Astrocyte (in vitro differentiated cells and primary cell): Measurements from ENCODE around the gene PRKAG2. TPM values are rescaled to one million over a fixed set of nuclear protein-coding genes. Genes with fewer than 3 reads are reported as not detected.

Experiments used
- DNase-seq: peaks from one replicate; pipeline ENCODE4 v3.0.0-alpha.2; 2010; ENCODE audit warnings: low read depth
- FAIRE-seq: peaks from 2 replicates; lab custom pipeline; 2011; peaks lifted over from hg19 to GRCh38; lab: Jason Lieb, UNC
- H2AFZ ChIP-seq: 2 replicates; pipeline ENCODE4 v1.6.0; 2012; ENCODE audit warnings: low read depth, low read length, inconsistent platforms
- H3K27ac ChIP-seq: 2 replicates; pipeline ENCODE4 v1.5.1; 2011; ENCODE audit warnings: low read depth, low read length, inconsistent platforms
- H3K27me3 ChIP-seq: 2 replicates; pipeline ENCODE4 v1.6.0; 2011; ENCODE audit warnings: low read length, inconsistent platforms; ENCODE audit not compliant: insufficient read depth
- H3K36me3 ChIP-seq: 2 replicates; pipeline ENCODE4 v1.5.1; 2011; ENCODE audit warnings: low read length, inconsistent platforms; ENCODE audit not compliant: insufficient read depth
- H3K4me1 ChIP-seq: 2 replicates; pipeline ENCODE4 v1.5.1; 2011; ENCODE audit warnings: low read length, inconsistent platforms; ENCODE audit not compliant: insufficient read depth
- H3K4me2 ChIP-seq: 2 replicates; pipeline ENCODE4 v1.6.0; 2012; ENCODE audit warnings: low read length, inconsistent platforms
- H3K4me3 ChIP-seq: 2 replicates; pipeline ENCODE4 v1.5.1; 2011; ENCODE audit warnings: low read depth, mild to moderate bottlenecking, low read length, inconsistent platforms; ENCODE audit not compliant: insufficient read depth
- H3K79me2 ChIP-seq: 2 replicates; pipeline ENCODE4 v1.6.0; 2012; ENCODE audit warnings: mild to moderate bottlenecking, low read length, inconsistent platforms; ENCODE audit not compliant: insufficient read depth
- H3K9ac ChIP-seq: 2 replicates; pipeline ENCODE4 v1.6.0; 2012; ENCODE audit warnings: mild to moderate bottlenecking, low read length, inconsistent platforms
- H3K9me3 ChIP-seq: 2 replicates; pipeline ENCODE4 v1.5.1; 2012; ENCODE audit warnings: low read depth, mild to moderate bottlenecking, low read length, inconsistent platforms; ENCODE audit not compliant: insufficient read depth
- H4K20me1 ChIP-seq: 2 replicates; pipeline ENCODE4 v1.6.0; 2012; ENCODE audit warnings: low read length, inconsistent platforms; ENCODE audit not compliant: insufficient read depth
- H3K27ac Mint-ChIP-seq: one replicate; pipeline ENCODE4 v1.8.0; 2021; ENCODE audit warnings: mild to moderate bottlenecking, mixed read lengths; ENCODE audit not compliant: unreplicated experiment
- H3K27me3 Mint-ChIP-seq: one replicate; pipeline ENCODE4 v1.8.0; 2021; ENCODE audit warnings: low read depth, mixed read lengths; ENCODE audit not compliant: unreplicated experiment
- H3K36me3 Mint-ChIP-seq: one replicate; pipeline ENCODE4 v1.8.0; 2021; ENCODE audit warnings: low read depth, mixed read lengths; ENCODE audit not compliant: unreplicated experiment
- H3K4me1 Mint-ChIP-seq: one replicate; pipeline ENCODE4 v1.8.0; 2021; ENCODE audit warnings: low read depth, mixed read lengths; ENCODE audit not compliant: unreplicated experiment
- H3K4me3 Mint-ChIP-seq: one replicate; pipeline ENCODE4 v1.8.0; 2021; ENCODE audit warnings: mild to moderate bottlenecking, moderate library complexity, mixed read lengths; ENCODE audit not compliant: unreplicated experiment
- H3K9me3 Mint-ChIP-seq: one replicate; pipeline ENCODE4 v1.8.0; 2021; ENCODE audit warnings: mild to moderate bottlenecking, mixed read lengths; ENCODE audit not compliant: unreplicated experiment
- EZH2 ChIP-seq: IDR thresholded peaks from 2 replicates; pipeline ENCODE4 v1.6.1; 2012; ENCODE audit warnings: mild to moderate bottlenecking, low read length, inconsistent platforms; ENCODE audit not compliant: insufficient read depth
- total RNA-seq: library from RNA; stranded (reverse); gene quantifications from 2 replicates; pipeline ENCODE4 v1.2.1, GENCODE V29; 2021
- TF ChIP-seq, protein P1 (sequence below): IDR thresholded peaks from 2 replicates; pipeline ENCODE4 v1.5.1; 2011; ENCODE audit warnings: low read depth, mild to moderate bottlenecking, inconsistent platforms, low read length, moderate library complexity; ENCODE audit not compliant: insufficient read depth

PRKAG2 gene
- total RNA-seq, 1 donor from 2014 or later = 40.7 TPM

DNA sequence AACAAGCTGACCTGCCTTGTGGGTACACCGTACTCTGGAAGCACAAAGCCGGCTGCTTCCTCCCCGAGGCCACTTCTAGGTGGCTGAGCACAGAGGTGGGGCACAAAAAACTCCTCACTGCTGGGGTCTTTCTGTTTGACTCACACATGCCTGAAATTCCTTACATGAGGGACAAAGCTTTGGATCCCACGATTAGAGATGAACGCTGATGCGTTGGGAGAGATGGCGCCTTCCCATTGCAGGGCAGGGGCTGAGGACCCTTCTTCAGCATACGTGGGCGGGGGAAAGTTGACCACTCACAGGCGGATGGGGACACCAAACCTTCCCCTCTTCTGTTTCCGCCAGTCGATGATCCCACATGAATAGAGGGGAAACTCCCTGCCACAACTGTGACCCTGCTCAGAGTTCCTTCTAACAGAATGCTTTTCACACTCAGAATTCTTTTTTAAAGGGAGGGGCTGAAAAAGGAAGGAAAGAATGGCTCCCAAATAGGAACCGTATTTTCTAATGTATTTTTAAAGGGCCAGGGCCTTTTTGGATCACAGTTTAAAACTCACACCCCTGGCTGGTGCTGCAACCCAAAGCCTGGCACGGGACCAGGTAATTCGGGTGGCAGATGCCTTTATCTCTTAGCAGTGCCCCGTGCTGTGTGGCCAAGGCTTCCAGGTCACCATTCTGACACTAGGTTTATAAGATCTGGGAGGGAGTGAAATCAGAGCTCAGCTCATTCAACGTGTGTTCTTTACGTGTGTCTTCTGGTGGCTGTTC lies 134.0 kb downstream of the PRKAG2 start:
- peaks cover 4% of the 10 kb centered on the region for H3K36me3 Mint-ChIP-seq
- peaks cover 2% of the 10 kb centered on the region for H3K27me3 Mint-ChIP-seq
- peak overlapping the region; percentile 85 for H2AFZ ChIP-seq

GRCh38 chr7:151741585-151741984 lies 135.3 kb downstream of the PRKAG2 start:
- H3K4me2 ChIP-seq = no peak overlapping the region
- no peak for TF ChIP-seq EZH2
- TF ChIP-seq, protein P1, sequence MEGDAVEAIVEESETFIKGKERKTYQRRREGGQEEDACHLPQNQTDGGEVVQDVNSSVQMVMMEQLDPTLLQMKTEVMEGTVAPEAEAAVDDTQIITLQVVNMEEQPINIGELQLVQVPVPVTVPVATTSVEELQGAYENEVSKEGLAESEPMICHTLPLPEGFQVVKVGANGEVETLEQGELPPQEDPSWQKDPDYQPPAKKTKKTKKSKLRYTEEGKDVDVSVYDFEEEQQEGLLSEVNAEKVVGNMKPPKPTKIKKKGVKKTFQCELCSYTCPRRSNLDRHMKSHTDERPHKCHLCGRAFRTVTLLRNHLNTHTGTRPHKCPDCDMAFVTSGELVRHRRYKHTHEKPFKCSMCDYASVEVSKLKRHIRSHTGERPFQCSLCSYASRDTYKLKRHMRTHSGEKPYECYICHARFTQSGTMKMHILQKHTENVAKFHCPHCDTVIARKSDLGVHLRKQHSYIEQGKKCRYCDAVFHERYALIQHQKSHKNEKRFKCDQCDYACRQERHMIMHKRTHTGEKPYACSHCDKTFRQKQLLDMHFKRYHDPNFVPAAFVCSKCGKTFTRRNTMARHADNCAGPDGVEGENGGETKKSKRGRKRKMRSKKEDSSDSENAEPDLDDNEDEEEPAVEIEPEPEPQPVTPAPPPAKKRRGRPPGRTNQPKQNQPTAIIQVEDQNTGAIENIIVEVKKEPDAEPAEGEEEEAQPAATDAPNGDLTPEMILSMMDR = no peak
- H3K27ac ChIP-seq = no peak overlapping the region
- Mint-ChIP-seq H3K4me3 (no peak overlapping the region), H3K27me3 (peaks cover 2% of the 10 kb centered on the region), H3K9me3 (peaks cover 2% of the 10 kb centered on the region), H3K27ac (no peak overlapping the region), H3K36me3 (peaks cover 4% of the 10 kb centered on the region), H3K4me1 (peaks cover 23% of the 10 kb centered on the region)
- no peak for DNase-seq
- H3K4me3 ChIP-seq = no peak overlapping the region
- no peak overlapping the region for H2AFZ ChIP-seq
- H3K9ac ChIP-seq = no peak overlapping the region
- no peaks in the 10 kb centered on the region for H3K9me3 ChIP-seq
- FAIRE-seq = no peak
- no peaks in the 10 kb centered on the region for H3K36me3 ChIP-seq
- H3K4me1 ChIP-seq = peaks cover 47% of the 10 kb centered on the region
- no peaks in the 10 kb centered on the region for H4K20me1 ChIP-seq
- no peaks in the 10 kb centered on the region for H3K79me2 ChIP-seq
- H3K27me3 ChIP-seq = no peaks in the 10 kb centered on the region

More for the DNA sequence above, 134.0 kb downstream of the PRKAG2 start:
- H3K9me3 ChIP-seq = no peaks in the 10 kb centered on the region
- no peaks in the 10 kb centered on the region for H3K27me3 ChIP-seq
- DNase-seq (peak; percentile 43), FAIRE-seq (no peak)
- H3K27ac Mint-ChIP-seq = peak overlapping the region; percentile 87
- H3K9ac ChIP-seq = peak overlapping the region; percentile 54
- H3K4me3 Mint-ChIP-seq = no peak overlapping the region
- no peaks in the 10 kb centered on the region for H4K20me1 ChIP-seq
- no peak for TF ChIP-seq EZH2
- TF ChIP-seq, protein P1 = no peak
- peak overlapping the region; percentile 40 for H3K27ac ChIP-seq
- H3K79me2 ChIP-seq = no peaks in the 10 kb centered on the region
- peaks cover 45% of the 10 kb centered on the region for H3K4me1 ChIP-seq
- peak overlapping the region; percentile 73 for H3K4me2 ChIP-seq
- H3K9me3 Mint-ChIP-seq = peaks cover 2% of the 10 kb centered on the region
- H3K4me3 ChIP-seq = peak overlapping the region; percentile 33
- no peaks in the 10 kb centered on the region for H3K36me3 ChIP-seq
- peaks cover 21% of the 10 kb centered on the region for H3K4me1 Mint-ChIP-seq
